ENCODE results near the gene BTBD7.
A peak's percentile ranks its signal among the peaks of the same experiment; 100 is the strongest.

The BTBD7 gene

DNA sequence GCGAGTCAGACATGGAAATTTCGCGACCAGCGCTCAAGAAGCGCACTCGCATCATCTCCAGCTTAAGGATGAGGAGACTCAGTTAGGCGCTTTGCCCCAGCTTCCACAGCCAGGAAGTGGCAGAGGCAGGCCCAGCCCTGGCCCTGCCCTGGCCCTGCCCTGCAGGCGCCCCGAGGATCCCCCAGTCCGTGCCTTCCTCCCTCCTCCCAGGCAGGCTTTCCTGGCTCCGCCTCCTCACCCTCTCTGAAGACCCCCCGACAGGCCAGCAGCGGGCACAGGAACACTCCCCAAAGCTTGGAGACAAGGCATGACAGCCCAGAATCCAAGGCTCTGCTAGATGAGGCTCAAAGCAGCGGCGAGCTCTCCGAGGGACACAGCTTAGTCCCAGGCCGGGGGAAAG lies 100.7 kb downstream of the BTBD7 start:
- TF ChIP-seq, protein P1, sequence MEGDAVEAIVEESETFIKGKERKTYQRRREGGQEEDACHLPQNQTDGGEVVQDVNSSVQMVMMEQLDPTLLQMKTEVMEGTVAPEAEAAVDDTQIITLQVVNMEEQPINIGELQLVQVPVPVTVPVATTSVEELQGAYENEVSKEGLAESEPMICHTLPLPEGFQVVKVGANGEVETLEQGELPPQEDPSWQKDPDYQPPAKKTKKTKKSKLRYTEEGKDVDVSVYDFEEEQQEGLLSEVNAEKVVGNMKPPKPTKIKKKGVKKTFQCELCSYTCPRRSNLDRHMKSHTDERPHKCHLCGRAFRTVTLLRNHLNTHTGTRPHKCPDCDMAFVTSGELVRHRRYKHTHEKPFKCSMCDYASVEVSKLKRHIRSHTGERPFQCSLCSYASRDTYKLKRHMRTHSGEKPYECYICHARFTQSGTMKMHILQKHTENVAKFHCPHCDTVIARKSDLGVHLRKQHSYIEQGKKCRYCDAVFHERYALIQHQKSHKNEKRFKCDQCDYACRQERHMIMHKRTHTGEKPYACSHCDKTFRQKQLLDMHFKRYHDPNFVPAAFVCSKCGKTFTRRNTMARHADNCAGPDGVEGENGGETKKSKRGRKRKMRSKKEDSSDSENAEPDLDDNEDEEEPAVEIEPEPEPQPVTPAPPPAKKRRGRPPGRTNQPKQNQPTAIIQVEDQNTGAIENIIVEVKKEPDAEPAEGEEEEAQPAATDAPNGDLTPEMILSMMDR (conservative IDR thresholded peaks at IDR 0.05): no peak
- H3K27ac ChIP-seq: peak overlapping the region; percentile 53; the same call in 1 of the 2 replicates

- TF ChIP-seq, protein P1 (conservative IDR thresholded peaks at IDR 0.05): no peak
- peak overlapping the region; percentile 53 for H3K27ac ChIP-seq
Observed at GRCh38 chr14:93231129-93231979, 101.5 kb downstream of the BTBD7 start.

- H3K27ac ChIP-seq: peak overlapping the region; percentile 53; the same call in 1 of the 2 replicates
- TF ChIP-seq, protein P1 (conservative IDR thresholded peaks at IDR 0.05): no peak
Observed at GRCh38 chr14:93230539-93230938, 102.3 kb downstream of the BTBD7 start.

GRCh38 chr14:93228550-93228949 lies 104.3 kb downstream of the BTBD7 start:
- H3K27ac ChIP-seq: no peak overlapping the region
- TF ChIP-seq, protein P1 (conservative IDR thresholded peaks at IDR 0.05): no peak

- TF ChIP-seq, protein P1 (conservative IDR thresholded peaks at IDR 0.05): no peak
- H3K27ac ChIP-seq: no peak overlapping the region
Observed at GRCh38 chr14:93223565-93223964, 109.3 kb downstream of the BTBD7 start.

GRCh38 chr14:93220509-93220908 lies 112.3 kb downstream of the BTBD7 start:
- TF ChIP-seq, protein P1 (conservative IDR thresholded peaks at IDR 0.05): no peak
- no peak overlapping the region for H3K27ac ChIP-seq

- no peak overlapping the region for H3K27ac ChIP-seq
- TF ChIP-seq, protein P1 (conservative IDR thresholded peaks at IDR 0.05): peak; percentile 83
Observed at GRCh38 chr14:93219103-93219726, 113.6 kb downstream of the BTBD7 start.

Data from VCaP (cell line).